GM21360 (cell line): ENCODE measurements around the gene PLPPR2.
"Not testable (repeated sequence)": the region's sequence is repeated elsewhere in the genome, so short reads cannot be mapped to it uniquely, and the experiment has no call there.

Experiments used
- ATAC-seq: cut with Tn5 transposase; IDR thresholded peaks from one replicate; pipeline ENCODE4 v1.9.1; 2021; ENCODE audit warnings: mild to moderate bottlenecking, moderate library complexity; ENCODE audit not compliant: unreplicated experiment

The PLPPR2 gene

DNA sequence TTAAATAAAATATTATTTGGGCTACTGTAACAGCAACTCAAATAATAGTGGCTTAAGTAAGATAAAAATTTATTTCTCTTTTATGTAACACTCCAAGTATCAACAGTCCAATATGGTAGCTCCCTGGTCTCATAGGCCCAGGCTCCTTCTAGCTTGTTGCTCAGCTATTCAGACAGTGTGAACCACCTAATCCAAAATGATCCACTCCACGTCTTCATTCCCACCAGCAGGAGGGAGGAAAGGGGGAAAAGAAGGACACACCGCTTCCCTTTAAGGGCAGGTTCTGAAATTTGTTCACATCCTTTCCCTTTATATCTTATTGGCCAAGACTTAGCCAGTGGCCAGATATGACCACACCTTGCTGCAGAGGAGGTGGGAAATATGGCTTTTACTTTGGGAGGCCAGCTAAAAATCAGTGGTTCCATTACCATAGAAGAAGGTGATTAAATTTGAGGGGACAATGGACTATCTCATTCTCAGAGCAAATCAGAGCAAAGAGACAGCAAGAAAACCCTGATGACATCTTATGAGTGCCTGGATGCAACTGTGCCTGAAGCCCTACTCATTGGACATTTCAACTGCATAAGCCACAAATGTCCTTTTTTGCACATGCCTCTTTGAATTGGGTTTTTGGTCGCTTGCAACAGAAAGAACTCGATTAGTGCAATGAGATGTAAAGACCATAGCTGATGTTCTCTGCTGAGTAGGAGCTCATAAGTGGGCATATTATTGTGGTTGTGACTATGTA is 35.9 kb downstream of the PLPPR2 start:
- no peak for ATAC-seq

DNA sequence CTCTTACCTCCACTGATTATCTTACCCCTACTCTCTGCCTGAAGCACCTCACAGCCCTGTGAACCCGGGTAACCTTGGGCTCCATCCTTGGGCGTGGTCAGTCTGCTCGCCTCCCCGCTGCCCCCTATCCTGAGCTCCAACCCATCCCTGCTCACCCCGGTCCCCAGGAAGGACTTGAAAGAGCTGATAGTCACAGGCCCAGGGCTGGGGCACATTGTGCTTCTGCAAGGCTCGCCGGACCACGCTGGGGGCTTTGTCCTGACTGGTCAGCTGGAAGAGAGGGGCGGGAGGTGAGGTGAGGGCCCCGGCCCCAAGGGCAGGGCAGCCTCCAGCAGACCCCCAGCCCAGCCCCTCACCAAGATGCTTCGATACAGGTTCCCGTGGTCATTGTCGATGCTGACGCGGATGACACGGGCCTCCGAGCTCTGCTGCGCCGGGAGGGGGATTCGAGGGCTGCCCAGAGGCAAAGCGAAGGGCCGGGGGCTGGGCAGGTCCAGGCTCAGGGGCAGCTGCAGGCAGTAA is 41.9 kb downstream of the PLPPR2 start:
- no peak for ATAC-seq

GRCh38 chr19:11399667-11400066 is 44.4 kb downstream of the PLPPR2 start:
- no peak for ATAC-seq

DNA sequence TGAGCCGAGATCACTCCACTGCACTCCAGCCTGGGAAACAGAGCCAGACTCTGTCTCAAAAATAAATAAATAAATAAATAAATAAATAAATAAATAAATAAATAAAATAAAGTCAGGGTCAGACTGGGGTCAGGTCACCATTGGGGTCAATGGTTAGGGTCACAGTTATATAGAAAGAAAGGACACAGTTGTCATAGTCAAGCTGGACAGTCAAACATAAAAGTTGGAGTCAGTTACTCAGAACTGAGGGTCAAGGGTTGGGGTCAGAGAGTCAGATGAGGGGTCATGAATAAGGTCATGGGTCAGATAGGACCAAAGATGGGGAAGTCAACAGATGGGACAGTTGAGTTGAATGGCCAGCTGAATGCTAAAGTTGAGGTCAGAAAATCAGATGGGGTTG is 45.6 kb downstream of the PLPPR2 start:
- ATAC-seq = no peak

DNA sequence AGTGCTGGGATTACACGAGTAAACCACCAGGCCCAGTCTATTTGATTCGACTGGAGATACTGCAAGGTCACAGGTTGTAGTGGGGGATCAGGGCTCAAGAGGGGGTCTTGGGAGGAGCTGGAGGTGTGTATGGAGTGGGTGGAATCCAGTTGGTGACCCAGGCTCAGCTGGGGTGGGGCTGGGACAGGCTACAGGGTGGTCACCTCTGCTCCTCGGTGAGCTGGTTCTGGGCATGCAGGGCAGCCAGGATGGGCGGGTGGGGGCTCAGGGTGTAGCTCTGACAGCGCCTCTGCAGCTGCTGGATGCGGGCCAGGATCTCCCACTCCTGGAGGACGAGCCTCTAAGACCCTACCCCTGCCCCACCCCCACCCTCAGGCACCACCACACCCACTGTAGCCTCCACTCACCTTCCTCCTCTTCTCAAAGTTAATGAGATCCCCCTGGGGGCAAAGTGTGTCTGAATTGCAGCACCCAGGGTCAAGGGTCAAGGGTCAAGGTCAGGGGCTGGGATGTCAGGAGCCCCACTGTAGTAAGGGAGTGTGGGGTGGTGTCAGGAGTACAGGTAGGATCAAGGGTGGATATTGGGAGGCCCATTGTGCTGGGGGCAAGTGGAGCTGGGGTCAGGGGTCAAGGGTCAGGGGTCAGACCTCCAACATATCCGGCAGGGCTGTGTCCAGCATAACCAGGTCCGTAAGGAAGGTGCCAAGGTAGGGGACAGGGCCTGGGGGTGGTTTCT is 46.7 kb downstream of the PLPPR2 start:
- no peak for ATAC-seq

GRCh38 chr19:11404588-11405222 is 49.5 kb downstream of the PLPPR2 start:
- no peak for ATAC-seq

DNA sequence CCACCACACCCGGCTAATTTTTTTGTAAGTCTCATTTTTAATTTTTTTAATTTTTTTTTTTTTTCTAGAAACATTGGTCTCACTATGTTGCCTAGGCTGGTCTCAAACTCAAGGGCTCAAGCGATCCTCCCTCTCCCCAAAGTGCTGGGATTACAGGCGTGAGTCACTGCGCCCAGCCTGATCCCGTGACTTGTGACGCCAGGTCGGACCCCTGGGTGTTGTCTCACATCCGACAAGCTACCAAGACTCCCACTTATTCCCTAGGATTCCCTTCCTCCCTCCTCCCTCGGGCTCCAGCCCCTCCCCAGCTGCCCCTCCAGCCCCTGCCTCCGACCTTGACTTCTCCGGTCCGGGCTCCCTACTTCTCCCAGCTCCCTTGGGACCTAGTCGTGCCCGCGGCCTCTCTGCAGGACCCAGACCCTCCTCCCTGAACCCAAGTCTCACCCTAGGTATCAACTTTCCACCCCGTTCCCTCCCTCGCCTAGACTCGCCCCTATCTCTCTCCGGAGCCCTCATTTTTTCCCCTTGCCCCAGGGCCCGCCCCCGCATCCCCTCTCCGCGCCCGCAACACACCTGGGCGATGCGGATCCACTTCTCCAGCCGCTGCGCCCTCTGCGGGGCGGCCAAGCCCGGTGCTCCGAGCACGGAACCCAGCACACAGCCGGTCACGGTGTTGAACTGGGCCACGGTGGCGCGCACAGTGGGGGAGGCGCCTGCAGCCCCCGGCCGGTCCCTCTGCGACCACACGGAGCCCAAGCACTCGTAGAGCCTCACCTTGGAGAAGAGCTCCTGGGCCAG is 50.8 kb downstream of the PLPPR2 start:
- no peak for ATAC-seq

- not testable (repeated sequence) for ATAC-seq
Observed at GRCh38 chr19:11406703-11407236, 51.5 kb downstream of the PLPPR2 start.

DNA sequence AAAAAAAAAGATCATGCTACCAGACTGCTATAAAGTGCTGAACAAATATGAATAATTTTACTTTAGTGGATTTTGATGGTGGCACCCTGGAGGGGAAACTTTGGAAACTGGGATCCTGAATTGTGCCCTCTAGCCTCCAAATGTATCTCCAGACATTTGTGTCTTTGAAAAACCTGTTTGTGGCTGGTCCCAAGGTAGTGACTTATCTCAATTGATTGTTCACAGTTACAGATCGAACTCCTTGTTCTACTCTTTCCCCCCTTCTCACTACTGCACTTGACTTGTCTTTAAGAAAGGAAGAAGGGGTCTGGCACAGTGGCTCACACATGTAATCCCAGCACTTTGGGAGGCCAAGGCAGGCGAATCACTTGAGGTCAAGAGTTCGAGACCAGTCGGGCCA is 53.4 kb downstream of the PLPPR2 start:
- no peak for ATAC-seq

DNA sequence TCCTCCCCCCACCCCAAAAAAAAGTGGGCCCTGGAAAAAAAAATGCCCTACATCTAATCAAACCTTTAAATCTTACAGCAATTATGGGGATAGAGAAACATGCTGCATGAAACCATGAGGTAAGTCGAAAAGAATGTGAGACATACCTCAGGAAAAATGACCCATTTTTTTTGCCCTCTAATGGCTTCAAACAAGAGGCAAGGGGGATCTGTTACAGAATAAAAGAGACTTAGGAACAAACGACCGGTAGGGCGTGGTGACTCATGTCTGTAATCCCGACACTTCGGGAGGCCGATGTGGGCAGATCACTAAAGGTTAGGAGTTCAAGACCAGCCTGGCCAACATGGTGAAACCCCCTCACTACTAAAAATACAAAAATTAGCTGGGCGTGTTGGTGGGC is 55.5 kb downstream of the PLPPR2 start:
- ATAC-seq = no peak

GRCh38 chr19:11414544-11414943 is 59.3 kb downstream of the PLPPR2 start:
- ATAC-seq = no peak
